GM21423 (cell line): ENCODE measurements around the gene PRR12.

Source experiments
- ATAC-seq: cut with Tn5 transposase; IDR thresholded peaks from one replicate; pipeline ENCODE4 v1.9.1; 2021; ENCODE audit warnings: mild to moderate bottlenecking, moderate library complexity; ENCODE audit not compliant: unreplicated experiment

PRR12 gene

GRCh38 chr19:49564616-49565045, 26.4 kb upstream of the PRR12 start:
- no peak for ATAC-seq

DNA sequence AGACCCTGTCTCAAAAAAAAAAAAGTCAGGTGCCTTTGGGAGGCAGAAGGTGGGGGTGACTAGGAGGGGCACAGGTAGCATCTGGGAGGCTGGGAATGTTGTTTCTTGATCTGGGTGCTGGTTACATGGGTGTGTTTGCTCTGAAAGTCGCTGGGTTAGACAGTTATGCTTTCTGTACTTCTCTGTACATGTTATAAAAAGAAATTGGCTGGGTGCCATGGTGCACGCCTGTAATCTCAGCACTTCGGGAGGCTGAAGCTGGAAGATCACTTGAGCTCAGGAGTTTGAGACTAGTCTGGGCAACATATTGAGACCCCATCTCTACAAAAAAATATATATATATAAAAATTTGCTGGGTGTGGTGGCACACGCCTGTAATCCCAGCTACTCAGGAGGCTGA, 25.7 kb upstream of the PRR12 start:
- ATAC-seq, result no peak

DNA sequence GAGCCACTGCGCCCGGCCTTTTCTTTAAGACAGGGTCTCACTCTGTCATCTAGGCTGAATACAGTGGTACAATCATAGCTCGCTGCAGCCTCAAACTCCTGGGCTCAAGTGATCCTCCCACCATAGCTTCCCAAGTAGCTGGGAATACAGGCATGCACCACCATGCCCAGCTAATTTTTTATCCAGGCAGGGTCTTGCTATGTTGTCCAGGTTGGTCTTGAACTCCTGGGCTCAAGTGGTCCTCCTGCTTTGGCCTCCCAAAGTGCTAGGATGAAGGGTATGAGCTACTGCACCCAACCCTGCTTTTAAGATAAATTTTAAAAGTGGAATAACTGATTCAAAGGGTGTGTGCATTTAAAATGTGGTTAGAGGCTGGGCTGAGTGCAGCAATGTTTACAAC, 24.7 kb upstream of the PRR12 start:
- ATAC-seq, result no peak

GRCh38 chr19:49567861-49568441, 23.0 kb upstream of the PRR12 start:
- no peak for ATAC-seq

DNA sequence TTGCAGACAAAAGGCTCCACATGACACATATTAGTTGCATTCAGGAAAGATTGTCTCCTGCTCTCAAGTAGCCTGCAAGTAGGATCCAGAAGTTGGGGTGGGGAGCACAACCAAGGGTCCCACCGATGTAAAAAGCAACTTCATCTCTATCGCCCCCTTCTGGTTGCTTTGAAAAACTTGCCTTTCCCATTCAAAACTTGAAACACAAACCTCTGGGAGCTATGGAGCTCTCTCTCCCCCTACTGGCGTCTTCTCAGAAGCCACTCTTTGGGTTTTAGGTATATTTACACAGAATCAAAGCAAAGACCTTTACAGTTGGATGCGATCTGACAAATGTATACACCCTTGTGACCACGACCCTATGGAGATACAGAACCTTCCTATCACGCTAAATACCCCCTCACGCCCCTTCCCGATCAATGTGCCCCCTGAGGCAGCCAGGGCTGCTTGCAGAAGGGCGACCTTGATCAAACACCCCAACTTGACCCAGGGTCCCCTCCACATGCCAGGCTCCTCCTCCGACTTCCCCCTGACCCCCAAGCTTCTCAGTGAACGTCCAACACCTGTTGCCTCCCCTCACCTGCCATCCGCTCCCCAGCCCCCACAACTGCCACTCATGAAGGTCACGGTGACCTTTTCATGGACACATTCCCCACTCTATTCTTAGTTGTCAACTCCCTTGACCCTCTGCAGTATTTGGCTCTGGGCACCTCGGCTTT, 20.7 kb upstream of the PRR12 start:
- peak; percentile 55 for ATAC-seq

DNA sequence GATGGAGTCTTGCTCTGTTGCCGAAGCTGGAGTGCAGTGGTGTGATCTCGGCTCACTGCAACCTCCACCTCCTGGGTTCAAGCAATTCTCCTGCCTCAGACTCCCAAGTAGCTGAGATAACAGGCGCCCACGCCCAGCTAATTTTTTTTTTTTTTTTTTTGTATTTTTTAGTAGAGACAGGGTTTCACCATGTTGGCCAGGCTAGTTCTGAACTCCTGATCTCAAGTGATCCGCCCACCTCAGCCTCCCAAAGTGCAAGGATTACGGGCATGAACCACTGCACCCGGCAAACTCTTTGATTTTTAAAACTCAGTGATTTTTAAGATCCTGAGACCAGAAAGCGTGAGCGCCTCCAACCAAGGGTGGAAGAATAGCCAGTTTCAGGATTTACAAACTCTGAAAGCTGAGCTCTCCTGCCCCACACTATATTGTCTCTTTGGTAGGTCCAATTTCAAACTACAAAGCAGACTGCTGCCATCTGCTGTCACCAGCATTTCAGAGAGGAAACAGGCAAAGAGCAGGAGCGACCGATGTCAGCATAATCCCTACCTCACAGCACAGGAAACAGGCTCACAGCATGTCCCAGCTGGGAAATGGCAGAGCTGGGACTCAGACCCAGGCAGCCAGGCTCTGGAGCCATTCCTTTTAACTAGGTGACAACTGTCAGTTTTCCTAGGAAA, 19.8 kb upstream of the PRR12 start:
- no peak for ATAC-seq

- no peak for ATAC-seq
Measured at GRCh38 chr19:49573009-49573408, 18.0 kb upstream of the PRR12 start.

DNA sequence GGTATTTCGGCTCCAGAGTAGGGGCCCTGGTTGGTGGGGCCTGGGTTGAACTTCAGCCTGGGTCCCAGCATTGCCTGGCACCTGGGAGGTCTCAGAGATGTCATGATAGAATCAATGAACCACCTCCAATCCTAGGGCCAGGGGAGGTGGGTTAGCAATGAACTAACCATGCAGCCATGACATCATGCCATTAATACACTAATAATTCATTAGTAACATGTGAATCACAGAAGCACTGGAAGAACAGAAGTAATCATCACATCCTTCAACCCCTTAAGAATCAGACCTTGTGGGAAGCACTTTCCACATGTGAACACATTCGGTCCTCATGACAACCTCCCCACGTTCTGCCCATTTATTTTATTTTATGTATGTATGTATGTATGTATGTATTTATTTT, 17.6 kb upstream of the PRR12 start:
- ATAC-seq, result no peak

DNA sequence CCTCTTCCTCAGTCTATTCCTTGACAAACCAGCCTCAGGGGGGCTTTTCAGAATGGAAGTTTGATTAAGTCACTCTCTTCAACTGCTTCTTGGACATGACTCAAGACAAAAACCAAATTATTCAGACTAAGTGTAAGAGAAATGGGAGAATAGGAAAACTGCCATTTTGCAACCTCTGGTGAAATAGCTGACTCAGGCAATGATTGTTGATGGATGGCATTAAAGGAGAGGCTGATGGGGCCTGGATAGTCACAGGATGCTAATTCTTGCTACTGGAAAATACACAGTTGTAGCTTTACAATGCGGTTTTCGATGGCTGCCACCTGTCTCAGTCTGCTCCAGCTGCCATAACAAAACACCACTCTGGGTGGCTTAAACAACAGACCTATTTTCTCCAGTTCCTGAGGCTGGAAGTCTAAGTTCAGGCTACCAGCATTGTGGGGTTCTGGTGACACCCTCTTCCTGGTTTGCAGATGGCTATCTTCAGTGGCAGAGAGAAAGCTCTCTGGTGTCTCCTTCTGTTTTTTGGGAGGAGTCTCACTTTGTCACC, 16.7 kb upstream of the PRR12 start:
- no peak for ATAC-seq

DNA sequence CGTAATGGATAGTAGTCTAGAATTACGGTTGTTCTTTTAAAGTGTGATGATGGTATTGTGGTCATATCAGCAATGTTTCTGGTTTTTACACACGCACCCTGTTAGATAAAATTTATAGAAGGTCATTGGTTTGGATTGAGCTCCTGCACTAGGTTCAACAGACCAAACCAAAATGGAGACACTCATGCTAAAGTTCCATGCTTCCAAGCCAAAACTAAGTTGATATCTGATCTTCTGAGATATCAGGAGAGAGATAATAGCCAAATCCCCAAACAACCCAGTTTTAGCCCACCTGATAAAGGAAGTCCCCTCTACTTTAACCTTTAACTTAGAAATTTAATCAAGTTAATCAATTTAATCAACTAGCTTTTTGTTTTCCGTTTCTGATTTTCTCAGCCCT, 11.8 kb upstream of the PRR12 start:
- ATAC-seq, result no peak

GRCh38 chr19:49579947-49580263, 11.1 kb upstream of the PRR12 start:
- ATAC-seq, result no peak

GRCh38 chr19:49580264-49581006, 10.5 kb upstream of the PRR12 start, which contains the start of gene NOSIP:
Gene NOSIP (minus strand): TSS chr19:49580556. CDS start chr19:49560691, 19,865 bp downstream.
- ATAC-seq, result peak; percentile 96

GRCh38 chr19:49581007-49581508, 9.9 kb upstream of the PRR12 start, which contains the start of gene PRRG2:
Gene PRRG2 (plus strand): TSS chr19:49581316. CDS start chr19:49583220, 1,904 bp downstream.
- no peak for ATAC-seq

DNA sequence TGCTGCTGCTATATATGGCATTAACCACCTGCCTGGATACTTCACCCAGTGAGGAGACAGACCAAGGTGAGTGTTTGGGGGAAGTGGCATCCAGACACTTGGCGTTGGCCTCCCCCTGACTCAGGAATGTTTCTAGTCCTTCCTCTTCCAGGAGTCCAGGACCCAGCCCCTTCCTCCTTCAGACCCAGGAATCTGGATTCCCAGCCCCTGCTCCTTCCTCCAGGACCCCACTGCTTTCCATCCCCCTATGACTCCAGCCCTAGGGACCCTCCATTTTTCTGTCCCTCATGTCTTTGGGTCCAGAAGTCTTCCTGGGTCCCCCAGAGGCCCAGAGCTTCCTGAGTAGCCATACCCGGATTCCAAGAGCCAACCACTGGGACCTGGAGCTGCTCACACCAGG, 7.7 kb upstream of the PRR12 start:
- ATAC-seq, result no peak

DNA sequence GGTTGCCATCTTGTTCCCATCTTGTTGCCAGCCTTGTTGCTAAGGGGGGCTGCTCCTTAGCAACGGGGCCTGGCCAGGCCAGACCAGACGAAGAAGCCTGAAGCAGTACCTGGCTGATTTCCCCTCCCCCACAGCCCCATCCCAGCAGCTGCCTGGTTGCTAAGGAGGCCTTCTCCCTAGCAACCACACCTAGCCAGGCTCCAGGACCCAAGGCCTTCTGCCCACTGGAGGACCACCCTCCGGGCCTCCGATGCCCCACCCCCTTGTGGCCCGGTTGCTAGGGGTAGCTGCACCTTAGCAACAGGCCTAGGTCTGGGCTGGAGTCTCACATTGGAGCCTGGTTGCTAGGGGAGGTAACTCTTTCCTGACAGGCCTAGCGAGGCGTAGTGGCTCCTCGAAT, 6.0 kb upstream of the PRR12 start:
- ATAC-seq, result no peak

DNA sequence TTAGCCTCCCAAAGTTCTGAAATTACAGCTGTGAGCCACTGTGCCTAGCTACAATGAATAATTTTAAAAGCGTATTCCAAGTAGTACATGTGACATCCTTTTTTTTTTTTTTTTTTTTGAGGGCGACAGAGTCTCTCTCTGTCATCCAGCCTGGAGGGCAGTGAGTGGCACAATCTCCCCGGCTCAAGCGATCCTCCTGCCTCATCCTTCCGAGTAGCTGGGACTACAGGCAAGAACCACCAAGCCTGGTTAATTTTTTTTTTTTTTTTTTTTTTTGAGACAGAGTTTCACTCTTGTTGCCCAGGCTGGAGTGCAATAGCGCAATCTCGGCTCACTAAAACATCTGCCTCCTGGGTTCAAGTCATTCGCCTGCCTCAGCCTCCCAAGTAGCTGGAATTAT, 3.8 kb upstream of the PRR12 start:
- ATAC-seq, result no peak

DNA sequence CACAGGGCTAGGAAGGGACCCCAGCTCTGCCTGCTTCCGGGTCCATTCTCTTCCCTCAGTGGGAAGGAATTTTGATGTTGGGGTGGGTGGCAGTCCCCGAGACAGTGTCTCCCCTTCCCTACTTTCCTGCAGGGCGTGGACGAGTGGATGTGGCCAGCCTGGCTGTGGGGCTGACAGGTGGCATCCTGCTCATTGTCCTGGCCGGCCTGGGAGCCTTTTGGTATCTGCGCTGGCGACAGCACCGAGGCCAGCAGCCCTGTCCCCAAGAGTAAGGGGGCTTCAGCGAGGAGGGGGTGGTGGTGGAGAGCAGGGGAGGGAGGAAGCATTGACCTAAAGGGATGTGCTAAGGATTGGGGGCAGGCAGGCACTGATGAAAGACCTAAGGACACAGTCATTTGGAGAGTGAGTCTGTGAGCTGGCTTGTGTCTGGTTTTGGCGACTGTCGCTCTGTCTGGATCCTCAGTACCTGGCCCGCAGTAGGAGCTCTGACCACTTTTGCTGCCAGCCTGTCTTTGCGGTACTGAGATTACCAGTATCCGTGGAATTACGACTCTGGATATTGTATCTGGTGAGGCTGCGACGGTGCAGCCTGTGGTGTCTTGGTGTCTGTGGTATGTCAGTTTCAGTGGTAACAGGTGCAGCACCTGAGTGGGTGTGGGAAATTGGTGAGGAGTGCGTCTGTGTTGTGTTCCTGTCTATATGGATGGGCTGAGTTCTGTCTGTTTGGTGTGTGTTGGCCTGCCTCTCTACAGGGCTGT, 2.4 kb upstream of the PRR12 start:
- no peak for ATAC-seq

DNA sequence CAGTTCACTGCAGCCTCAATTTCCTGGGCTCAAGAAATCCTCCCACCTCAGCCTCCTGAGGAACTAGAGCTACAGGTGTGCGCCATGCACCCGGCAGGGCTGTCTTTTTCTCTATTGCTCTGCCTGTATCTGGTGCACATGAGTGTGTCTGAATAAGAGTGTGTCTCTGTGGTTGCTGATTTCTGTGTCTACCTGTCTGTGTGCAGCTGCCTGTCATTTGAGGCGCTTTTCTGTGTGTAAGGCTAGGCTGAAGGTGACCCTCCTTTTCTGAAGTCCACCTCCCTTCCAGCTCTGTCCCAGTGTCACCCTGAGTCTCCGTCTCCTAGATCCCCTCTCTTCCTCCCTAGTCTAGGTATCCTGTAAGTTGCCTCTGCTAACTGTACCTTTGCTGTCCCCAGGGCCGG, 1.5 kb upstream of the PRR12 start:
- ATAC-seq, result no peak

GRCh38 chr19:49590071-49590970, 661 bp upstream of the PRR12 start:
- ATAC-seq, result peak; percentile 59
